GM12891 (cell line): ENCODE results near the gene IQGAP2.

Experiments
- DNase-seq: peaks from one replicate; pipeline ENCODE4 v3.0.0; 2011; ENCODE audit warnings: low spot score; ENCODE audit not compliant: insufficient read length
- FAIRE-seq: peaks from 2 replicates; lab custom pipeline; 2011; peaks lifted over from hg19 to GRCh38; lab: Jason Lieb, UNC
- PAX5 ChIP-seq: IDR thresholded peaks from 2 replicates; pipeline ENCODE4 v1.6.1; 2011; ENCODE audit warnings: low read length, moderate library complexity, mild to moderate bottlenecking; ENCODE audit not compliant: insufficient read depth, severe bottlenecking
- POLR2A ChIP-seq: IDR thresholded peaks from 2 replicates; pipeline ENCODE4 v1.6.1; 2011; ENCODE audit warnings: low read depth, low read length, control low read depth
- POLR2AphosphoS5 ChIP-seq: IDR thresholded peaks from 2 replicates; pipeline ENCODE4 v1.6.1; 2011; ENCODE audit warnings: low read depth, low read length, control low read depth
- POU2F2 ChIP-seq: IDR thresholded peaks from 2 replicates; pipeline ENCODE4 v1.6.1; 2011; ENCODE audit warnings: low read depth, mild to moderate bottlenecking, control low read depth, low read length, moderate library complexity
- SPI1 ChIP-seq: IDR thresholded peaks from 2 replicates; pipeline ENCODE4 v1.6.1; 2011; ENCODE audit warnings: low read depth, low read length, control low read depth
- TAF1 ChIP-seq: IDR thresholded peaks from 2 replicates; pipeline ENCODE4 v1.6.1; 2011; ENCODE audit warnings: low read depth, low read length, control low read depth

Gene IQGAP2

GRCh38 chr5:76684756-76685519 is 281.9 kb downstream of the IQGAP2 start:
- FAIRE-seq (no peak), DNase-seq (no peak)
- no peak for TF ChIP-seq POLR2A
- no peak for TF ChIP-seq POU2F2
- TF ChIP-seq PAX5 = no peak
- no peak for TF ChIP-seq TAF1
- no peak for TF ChIP-seq SPI1
- no peak for TF ChIP-seq POLR2AphosphoS5

DNA sequence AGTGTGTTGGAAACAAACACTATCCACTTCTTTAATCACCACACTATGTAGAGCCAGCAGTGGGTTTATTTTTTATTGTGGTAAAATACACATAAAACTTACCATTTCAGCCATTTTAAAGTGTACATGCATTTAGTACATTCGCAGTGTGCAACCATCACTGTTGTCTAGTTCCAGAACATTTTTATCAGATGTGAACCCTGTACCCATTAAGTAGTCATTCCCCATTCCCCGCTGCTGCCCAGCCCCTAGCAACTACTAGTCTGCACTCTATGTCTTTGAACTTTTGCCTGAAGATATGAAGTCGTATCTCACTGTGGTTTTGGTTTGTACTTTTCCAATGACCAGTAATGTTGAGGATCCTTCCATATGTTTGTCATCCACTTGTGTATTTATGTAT is 282.6 kb downstream of the IQGAP2 start:
- FAIRE-seq = no peak
- TF ChIP-seq POLR2A (no peak), PAX5 (no peak), SPI1 (no peak), POLR2AphosphoS5 (no peak), TAF1 (no peak), POU2F2 (no peak)
- no peak for DNase-seq

DNA sequence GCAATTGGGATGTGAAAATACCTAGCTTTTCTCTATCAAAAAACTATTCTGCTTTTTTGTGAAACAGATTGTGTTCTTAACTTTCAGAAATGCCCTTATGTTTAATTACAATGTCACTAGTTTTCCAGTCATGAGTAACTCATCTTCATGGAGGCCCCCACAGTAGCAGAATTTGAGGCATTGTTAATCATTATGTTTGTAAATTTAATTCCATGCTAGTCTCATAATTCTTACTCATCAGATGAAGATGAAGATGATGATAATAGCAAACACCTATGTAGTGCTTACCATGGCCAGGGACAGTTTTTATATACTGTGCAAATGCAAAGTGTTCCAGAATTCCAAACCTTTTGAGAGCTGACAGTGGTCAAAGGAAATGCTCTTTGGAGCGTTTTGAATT is 285.1 kb downstream of the IQGAP2 start:
- FAIRE-seq (no peak), DNase-seq (no peak)
- TF ChIP-seq TAF1 (no peak), SPI1 (no peak), POLR2AphosphoS5 (no peak), POU2F2 (no peak), PAX5 (no peak), POLR2A (no peak)

GRCh38 chr5:76688836-76689235 is 285.8 kb downstream of the IQGAP2 start:
- no peak for FAIRE-seq
- TF ChIP-seq TAF1 (no peak), PAX5 (no peak), SPI1 (no peak), POLR2AphosphoS5 (no peak), POU2F2 (no peak), POLR2A (no peak)
- no peak for DNase-seq

GRCh38 chr5:76689321-76690036 is 286.4 kb downstream of the IQGAP2 start:
- no peak for FAIRE-seq
- DNase-seq = no peak
- no peak for TF ChIP-seq POU2F2
- no peak for TF ChIP-seq TAF1
- no peak for TF ChIP-seq PAX5
- no peak for TF ChIP-seq SPI1

DNA sequence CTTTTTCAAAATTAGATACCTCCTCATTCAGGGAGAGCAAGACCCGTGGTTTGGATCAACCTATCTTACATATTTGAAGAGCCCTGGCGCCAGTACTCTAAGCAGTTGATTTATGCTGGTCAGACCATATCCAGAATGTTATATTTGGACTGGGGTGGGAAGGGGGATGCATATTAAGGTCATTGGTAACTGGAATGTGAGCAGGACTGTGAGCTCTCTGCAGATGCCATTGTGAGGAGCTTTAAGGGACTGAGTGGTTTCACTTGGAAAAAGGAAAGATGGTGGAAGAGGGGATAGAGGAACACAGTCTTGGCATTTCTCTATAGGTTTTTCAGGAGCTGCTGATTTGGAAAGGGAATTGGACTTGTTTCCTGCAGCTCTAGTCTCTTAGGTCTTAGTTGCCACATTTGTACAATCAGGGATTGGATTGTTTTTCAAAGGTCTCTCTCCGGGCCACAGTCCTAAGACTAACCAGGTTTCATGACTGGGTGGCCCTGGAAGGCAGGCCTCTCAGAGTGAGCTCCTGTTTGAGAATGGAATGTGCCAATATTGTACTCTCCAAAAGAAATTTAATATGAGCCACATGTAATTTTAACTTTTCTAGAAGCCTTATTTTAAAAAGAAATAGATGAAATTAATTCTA is 287.1 kb downstream of the IQGAP2 start:
- FAIRE-seq = no peak
- TF ChIP-seq POLR2A = no peak
- no peak for TF ChIP-seq SPI1
- no peak for TF ChIP-seq POU2F2
- no peak for TF ChIP-seq POLR2AphosphoS5
- no peak for TF ChIP-seq TAF1
- TF ChIP-seq PAX5 = no peak
- DNase-seq = no peak

GRCh38 chr5:76690704-76691466 is 287.8 kb downstream of the IQGAP2 start:
- DNase-seq (no peak), FAIRE-seq (peak; percentile 28)
- no peak for TF ChIP-seq SPI1
- TF ChIP-seq TAF1 = no peak

- FAIRE-seq (no peak), DNase-seq (no peak)
- no peak for TF ChIP-seq PAX5
- TF ChIP-seq POLR2A = no peak
- no peak for TF ChIP-seq SPI1
Measured at GRCh38 chr5:76691467-76692273, 288.6 kb downstream of the IQGAP2 start.

GRCh38 chr5:76692274-76692540 is 289.1 kb downstream of the IQGAP2 start:
- DNase-seq (no peak), FAIRE-seq (no peak)
- TF ChIP-seq POU2F2 = no peak
- TF ChIP-seq PAX5 = no peak
- no peak for TF ChIP-seq POLR2AphosphoS5
- TF ChIP-seq SPI1 = no peak
- no peak for TF ChIP-seq POLR2A
- TF ChIP-seq TAF1 = no peak
